H9 (cell line): ENCODE measurements around the gene FRMPD3. TPM values are rescaled to one million over a fixed set of nuclear protein-coding genes. Genes with fewer than 3 reads are reported as not detected.

Experiments used
- DNase-seq: peaks from one replicate; pipeline ENCODE4 v3.0.0-alpha.2; 2017
- H2AFZ ChIP-seq: one replicate; pipeline ENCODE4 v1.6.1; 2013; ENCODE audit warnings: mild to moderate bottlenecking, low read length, control low read depth, moderate library complexity
- H2AK5ac ChIP-seq: 2 replicates; pipeline ENCODE4 v1.6.1; 2013; ENCODE audit warnings: low read length, control low read depth, mixed read lengths; ENCODE audit not compliant: insufficient read length
- H2BK120ac ChIP-seq: one replicate; pipeline ENCODE4 v1.6.1; 2013; ENCODE audit warnings: low read depth, mild to moderate bottlenecking, low read length, control low read depth, inconsistent platforms; ENCODE audit not compliant: poor library complexity, severe bottlenecking
- H2BK12ac ChIP-seq: 2 replicates; pipeline ENCODE4 v1.6.1; 2013; ENCODE audit warnings: low read length, control low read depth, mixed read lengths, low read depth; ENCODE audit not compliant: insufficient read length
- H2BK15ac ChIP-seq: 2 replicates; pipeline ENCODE4 v1.6.1; 2013; ENCODE audit warnings: low read depth, low read length, control low read depth
- H2BK20ac ChIP-seq: one replicate; pipeline ENCODE4 v1.6.1; 2013; ENCODE audit warnings: low read depth, mild to moderate bottlenecking, low read length, control low read depth, inconsistent platforms; ENCODE audit not compliant: poor library complexity, severe bottlenecking
- H2BK5ac ChIP-seq: 2 replicates; pipeline ENCODE4 v1.6.1; 2013; ENCODE audit warnings: low read length, control low read depth, mixed read lengths; ENCODE audit not compliant: insufficient read length
- H3K14ac ChIP-seq: 2 replicates; pipeline ENCODE4 v1.6.1; 2013; ENCODE audit warnings: low read length, control low read depth; ENCODE audit not compliant: insufficient read depth
- H3K18ac ChIP-seq: 2 replicates; pipeline ENCODE4 v1.6.1; 2013; ENCODE audit warnings: low read depth, mild to moderate bottlenecking, mixed read lengths, low read length, control low read depth; ENCODE audit not compliant: insufficient read length
- H3K23ac ChIP-seq: 2 replicates; pipeline ENCODE4 v1.6.1; 2013; ENCODE audit warnings: low read length, control low read depth, mixed read lengths, low read depth; ENCODE audit not compliant: insufficient read length
- H3K23me2 ChIP-seq: 2 replicates; pipeline ENCODE4 v1.6.1; 2013; ENCODE audit warnings: low read depth, mild to moderate bottlenecking, mixed read lengths, low read length, control low read depth; ENCODE audit not compliant: insufficient read length, poor library complexity, severe bottlenecking
- H3K27ac ChIP-seq: 2 replicates; pipeline ENCODE4 v1.5.1; 2013; ENCODE audit warnings: low read length, control low read depth, mixed read lengths, low read depth; ENCODE audit not compliant: insufficient read length
- H3K27me3 ChIP-seq: 2 replicates; pipeline ENCODE4 v1.6.1; 2013; ENCODE audit warnings: low read length, control low read depth, inconsistent platforms; ENCODE audit not compliant: insufficient read depth
- H3K4ac ChIP-seq: 2 replicates; pipeline ENCODE4 v1.6.1; 2013; ENCODE audit warnings: low read depth, mild to moderate bottlenecking, control low read depth, inconsistent platforms, low read length, moderate library complexity
- H3K4me1 ChIP-seq: 2 replicates; pipeline ENCODE4 v1.6.1; 2013; ENCODE audit warnings: low read length, control low read depth, inconsistent platforms; ENCODE audit not compliant: insufficient read depth
- H3K4me2 ChIP-seq: 2 replicates; pipeline ENCODE4 v1.6.1; 2013; ENCODE audit warnings: low read length, control low read depth, mixed read lengths; ENCODE audit not compliant: insufficient read length, insufficient read depth
- H3K56ac ChIP-seq: 2 replicates; pipeline ENCODE4 v1.6.1; 2013; ENCODE audit warnings: low read depth, mild to moderate bottlenecking, mixed read lengths, low read length, control low read depth; ENCODE audit not compliant: insufficient read length
- H3K79me1 ChIP-seq: 2 replicates; pipeline ENCODE4 v1.6.1; 2013; ENCODE audit warnings: low read depth, mild to moderate bottlenecking, moderate library complexity, low read length, control low read depth, inconsistent platforms; ENCODE audit not compliant: insufficient read depth, poor library complexity, severe bottlenecking
- H3K79me2 ChIP-seq: 2 replicates; pipeline ENCODE4 v1.6.1; 2013; ENCODE audit warnings: low read length, control low read depth, inconsistent platforms; ENCODE audit not compliant: insufficient read depth
- H3K9ac ChIP-seq: 2 replicates; pipeline ENCODE4 v1.6.1; 2013; ENCODE audit warnings: low read length, control low read depth, mixed read lengths; ENCODE audit not compliant: insufficient read length; ENCODE audit errors: extremely low read depth
- H3K9me3 ChIP-seq: one replicate; pipeline ENCODE4 v1.6.1; 2013; ENCODE audit warnings: low read depth, low read length, inconsistent platforms; ENCODE audit not compliant: control insufficient read depth
- H3T11ph ChIP-seq: one replicate; pipeline ENCODE4 v1.6.1; 2013; ENCODE audit warnings: mild to moderate bottlenecking, low read length, control low read depth, inconsistent platforms
- H4K20me1 ChIP-seq: one replicate; pipeline ENCODE4 v1.6.1; 2013; ENCODE audit not compliant: control insufficient read depth, insufficient read length, insufficient read depth
- H4K5ac ChIP-seq: 2 replicates; pipeline ENCODE4 v1.6.1; 2013; ENCODE audit warnings: low read depth, mild to moderate bottlenecking, mixed read lengths, low read length, control low read depth; ENCODE audit not compliant: insufficient read length
- H4K8ac ChIP-seq: replicated peaks from 2 replicates; pipeline ENCODE4 v1.6.1; 2013; ENCODE audit warnings: low read length, control low read depth, mixed read lengths, low read depth; ENCODE audit not compliant: insufficient read length
- H4K91ac ChIP-seq: 2 replicates; pipeline ENCODE4 v1.6.1; 2013; ENCODE audit warnings: low read depth, mild to moderate bottlenecking, moderate library complexity, mixed read lengths, low read length, control low read depth; ENCODE audit not compliant: insufficient read length
- H3K27ac Mint-ChIP-seq, 3 experiments: 2 replicates in 2 of 3; 3 replicates in 1 of 3; pipeline ENCODE4 v1.8.0; 2020 to 2021; ENCODE audit warnings: mixed read lengths in 3 of 3, mild to moderate bottlenecking in 1 of 3, moderate library complexity in 1 of 3
- H3K27me3 Mint-ChIP-seq: 2 replicates; pipeline ENCODE4 v1.8.0; 2021; ENCODE audit warnings: low read depth, mild to moderate bottlenecking, moderate library complexity, mixed read lengths
- H3K36me3 Mint-ChIP-seq, 3 experiments: 2 replicates in 2 of 3; 3 replicates in 1 of 3; pipeline ENCODE4 v1.8.0; 2020 to 2021; ENCODE audit warnings: low read depth in 3 of 3, mixed read lengths in 3 of 3; ENCODE audit not compliant: insufficient read depth in 1 of 3
- H3K4me1 Mint-ChIP-seq, 2 experiments: 2 replicates each; pipeline ENCODE4 v1.8.0; 2020; ENCODE audit warnings: mixed read lengths in 2 of 2
- H3K4me3 Mint-ChIP-seq, 2 experiments: 2 replicates in 1 of 2; 3 replicates in 1 of 2; pipeline ENCODE4 v1.8.0; 2020 to 2021; ENCODE audit warnings: mild to moderate bottlenecking in 2 of 2, mixed read lengths in 2 of 2, moderate library complexity in 1 of 2
- H3K9me3 Mint-ChIP-seq, 2 experiments: 2 replicates in 1 of 2; 3 replicates in 1 of 2; pipeline ENCODE4 v1.8.0; 2020; ENCODE audit warnings: mild to moderate bottlenecking in 2 of 2, mixed read lengths in 2 of 2, moderate library complexity in 1 of 2
- WGBS: extraction: QIAGEN DNeasy Blood & Tissue Kit; methylation state at CpG from one replicate; pipeline ENCODE4 v1.1.7; 2013; ENCODE audit warnings: missing lambda C conversion rate, low lambda C conversion rate, mixed read lengths; ENCODE audit not compliant: insufficient read length; ENCODE audit errors: extremely low coverage; 5-methylcytosine and 5-hydroxymethylcytosine counted together
- total RNA-seq: library from RNA; stranded (reverse); gene quantifications from 2 replicates; pipeline ENCODE4 v1.2.1, GENCODE V29; 2021
- TF ChIP-seq, protein P1 (sequence below): fragments of 200-600 bp; sonication (generic); conservative IDR thresholded peaks from 3 replicates; pipeline ENCODE4 v1.8.0; 2021; ENCODE audit warnings: antibody characterized with exemption, mild to moderate bottlenecking

The FRMPD3 gene
- total RNA-seq, 1 experiment from 2014 or later = 0.26 TPM

DNA sequence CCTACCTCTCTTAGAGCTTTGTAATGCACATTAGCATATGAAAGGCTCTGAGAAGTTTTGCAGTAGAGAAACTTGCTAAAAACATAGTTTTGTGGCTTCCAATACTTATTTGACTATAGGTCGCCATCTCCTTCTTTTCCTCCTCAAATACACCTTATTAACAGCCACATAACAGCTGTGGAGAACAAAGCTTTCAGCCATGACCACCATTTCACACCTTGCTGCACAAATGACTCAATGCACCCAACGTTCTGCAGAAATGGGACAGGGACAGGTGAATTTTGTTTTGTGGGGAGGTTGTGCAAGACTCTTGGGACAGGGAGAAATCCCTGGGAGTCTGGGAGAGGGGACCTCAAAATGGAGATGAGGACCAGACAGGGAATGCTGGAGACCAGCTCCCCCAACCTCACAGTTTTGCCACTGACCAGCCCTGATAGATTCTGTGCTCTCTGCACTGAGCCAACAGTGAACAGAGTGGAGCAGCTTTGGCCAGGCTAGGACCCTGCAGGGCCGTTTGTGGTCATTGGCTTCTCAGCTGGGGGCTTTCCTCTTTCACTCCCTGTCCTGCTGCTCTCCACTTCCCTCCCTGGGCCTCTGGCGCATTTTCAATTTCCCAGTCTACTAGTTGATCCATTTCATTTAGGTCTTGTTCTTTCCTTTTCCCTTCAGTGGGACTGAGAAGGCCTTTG, 16.6 kb downstream of the FRMPD3 start:
- Mint-ChIP-seq H3K9me3 (peaks cover 0 to 20% of the 10 kb centered on the region in 2 experiments; a peak in 2 of 5 replicates), H3K36me3 (0 out of 7 replicates have a peak, but pooled peaks cover 0 to 4% (median 0%) of the 10 kb centered on the region in 3 experiments), H3K4me1 (peaks cover 12 to 16% of the 10 kb centered on the region in 2 experiments; a peak in 2 of 4 replicates), H3K4me3 (no peak overlapping the region), H3K27me3 (peaks cover 2% of the 10 kb centered on the region; the same call in 1 of the 2 replicates), H3K27ac (no peak overlapping the region)
- Histone ChIP-seq H4K91ac (no peak overlapping the region), H3K79me1 (no peaks in the 10 kb centered on the region), H3K9ac (no peak overlapping the region), H4K5ac (no peak overlapping the region), H3K9me3 (no peaks in the 10 kb centered on the region), H2BK120ac (no peak overlapping the region), H3K23ac (no peak overlapping the region), H3K14ac (no peak overlapping the region), H3K18ac (no peak overlapping the region), H3K27me3 (no peaks in the 10 kb centered on the region), H3K4me1 (peaks cover 13% of the 10 kb centered on the region; the same call in 1 of the 2 replicates), H3K79me2 (no peaks in the 10 kb centered on the region), H2BK15ac (no peak overlapping the region), H3K23me2 (no peaks in the 10 kb centered on the region), H2AFZ (no peak overlapping the region), H2BK20ac (no peak overlapping the region), H2BK5ac (no peak overlapping the region), H4K8ac (no peak overlapping the region), H3K4ac (no peak overlapping the region), H3K56ac (no peak overlapping the region), H3K27ac (no peak overlapping the region), H3T11ph (no peak overlapping the region), H2BK12ac (no peak overlapping the region), H4K20me1 (no peaks in the 10 kb centered on the region), H2AK5ac (no peak overlapping the region), H3K4me2 (no peak overlapping the region)
- DNase-seq = no peak
- TF ChIP-seq, protein P1, sequence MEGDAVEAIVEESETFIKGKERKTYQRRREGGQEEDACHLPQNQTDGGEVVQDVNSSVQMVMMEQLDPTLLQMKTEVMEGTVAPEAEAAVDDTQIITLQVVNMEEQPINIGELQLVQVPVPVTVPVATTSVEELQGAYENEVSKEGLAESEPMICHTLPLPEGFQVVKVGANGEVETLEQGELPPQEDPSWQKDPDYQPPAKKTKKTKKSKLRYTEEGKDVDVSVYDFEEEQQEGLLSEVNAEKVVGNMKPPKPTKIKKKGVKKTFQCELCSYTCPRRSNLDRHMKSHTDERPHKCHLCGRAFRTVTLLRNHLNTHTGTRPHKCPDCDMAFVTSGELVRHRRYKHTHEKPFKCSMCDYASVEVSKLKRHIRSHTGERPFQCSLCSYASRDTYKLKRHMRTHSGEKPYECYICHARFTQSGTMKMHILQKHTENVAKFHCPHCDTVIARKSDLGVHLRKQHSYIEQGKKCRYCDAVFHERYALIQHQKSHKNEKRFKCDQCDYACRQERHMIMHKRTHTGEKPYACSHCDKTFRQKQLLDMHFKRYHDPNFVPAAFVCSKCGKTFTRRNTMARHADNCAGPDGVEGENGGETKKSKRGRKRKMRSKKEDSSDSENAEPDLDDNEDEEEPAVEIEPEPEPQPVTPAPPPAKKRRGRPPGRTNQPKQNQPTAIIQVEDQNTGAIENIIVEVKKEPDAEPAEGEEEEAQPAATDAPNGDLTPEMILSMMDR = no peak
- WGBS = no CpG with 5 or more reads among the region's 4 CpGs
